Mesothelial cell of epicardium (in vitro differentiated cells): ENCODE measurements around the gene CCDC102B. TPM values are rescaled to one million over a fixed set of nuclear protein-coding genes. Genes with fewer than 3 reads are reported as not detected.

Experiments used
- DNase-seq, 2 experiments: peaks; one replicate each; pipeline ENCODE4 v3.0.0; 2021; ENCODE audit warnings: low spot score in 2 of 2; ENCODE audit not compliant: unreplicated experiment in 2 of 2
- H3K27ac Mint-ChIP-seq: 2 replicates; pipeline ENCODE4 v1.8.0; 2021; ENCODE audit warnings: mixed read lengths
- H3K27me3 Mint-ChIP-seq: 2 replicates; pipeline ENCODE4 v1.8.0; 2021; ENCODE audit warnings: low read depth, mixed read lengths
- H3K36me3 Mint-ChIP-seq: 2 replicates; pipeline ENCODE4 v1.8.0; 2021; ENCODE audit warnings: mixed read lengths
- H3K4me1 Mint-ChIP-seq: 2 replicates; pipeline ENCODE4 v1.8.0; 2021; ENCODE audit warnings: mixed read lengths
- H3K4me3 Mint-ChIP-seq: 2 replicates; pipeline ENCODE4 v1.8.0; 2021; ENCODE audit warnings: mild to moderate bottlenecking, moderate library complexity, mixed read lengths
- H3K9me3 Mint-ChIP-seq: 2 replicates; pipeline ENCODE4 v1.8.0; 2021; ENCODE audit warnings: mixed read lengths
- CTCF ChIP-seq: fragments of 200-600 bp; sonication (generic); IDR thresholded peaks from one replicate; pipeline ENCODE4 v1.5.0; 2021; ENCODE audit warnings: antibody characterized with exemption; ENCODE audit not compliant: unreplicated experiment
- total RNA-seq: library from RNA; stranded (reverse); gene quantifications from 3 replicates; pipeline ENCODE4 v1.2.1, GENCODE V29; 2021

The CCDC102B gene
- total RNA-seq, 1 donor from 2014 or later: 5.3 TPM

- no peak for DNase-seq
- Mint-ChIP-seq H3K9me3 (peaks cover 13% of the 10 kb centered on the region), H3K4me1 (no peaks in the 10 kb centered on the region), H3K27me3 (no peaks in the 10 kb centered on the region), H3K36me3 (no peaks in the 10 kb centered on the region), H3K27ac (no peak overlapping the region), H3K4me3 (no peak overlapping the region)
- no peak for TF ChIP-seq CTCF
Observed at GRCh38 chr18:69044215-69044614, 246.3 kb downstream of the CCDC102B start.

GRCh38 chr18:69064063-69064462 is 266.2 kb downstream of the CCDC102B start:
- no peak for TF ChIP-seq CTCF
- peaks cover 1% of the 10 kb centered on the region for H3K27me3 Mint-ChIP-seq
- peaks cover 13% of the 10 kb centered on the region for H3K9me3 Mint-ChIP-seq
- no peak overlapping the region for H3K27ac Mint-ChIP-seq
- no peaks in the 10 kb centered on the region for H3K4me1 Mint-ChIP-seq
- no peaks in the 10 kb centered on the region for H3K36me3 Mint-ChIP-seq
- DNase-seq: no peak
- H3K4me3 Mint-ChIP-seq: no peak overlapping the region

- DNase-seq: no peak
- peaks cover 5% of the 10 kb centered on the region for H3K9me3 Mint-ChIP-seq
- H3K27ac Mint-ChIP-seq: no peak overlapping the region
- no peak overlapping the region for H3K4me3 Mint-ChIP-seq
- H3K36me3 Mint-ChIP-seq: no peaks in the 10 kb centered on the region
- H3K27me3 Mint-ChIP-seq: no peaks in the 10 kb centered on the region
- H3K4me1 Mint-ChIP-seq: no peaks in the 10 kb centered on the region
- TF ChIP-seq CTCF: no peak
Observed at GRCh38 chr18:69067048-69067447, 269.2 kb downstream of the CCDC102B start.

GRCh38 chr18:69071680-69072079 is 273.8 kb downstream of the CCDC102B start:
- no peak overlapping the region for H3K27ac Mint-ChIP-seq
- H3K4me3 Mint-ChIP-seq: no peak overlapping the region
- H3K36me3 Mint-ChIP-seq: no peaks in the 10 kb centered on the region
- H3K9me3 Mint-ChIP-seq: peaks cover 5% of the 10 kb centered on the region
- DNase-seq: no peak
- no peak for TF ChIP-seq CTCF
- no peaks in the 10 kb centered on the region for H3K27me3 Mint-ChIP-seq
- no peaks in the 10 kb centered on the region for H3K4me1 Mint-ChIP-seq

GRCh38 chr18:69081846-69082245 is 284.0 kb downstream of the CCDC102B start:
- Mint-ChIP-seq H3K9me3 (peaks cover 4% of the 10 kb centered on the region), H3K4me1 (peaks cover 2% of the 10 kb centered on the region), H3K27ac (no peak overlapping the region), H3K4me3 (no peak overlapping the region), H3K27me3 (no peaks in the 10 kb centered on the region), H3K36me3 (no peaks in the 10 kb centered on the region)
- DNase-seq: no peak
- no peak for TF ChIP-seq CTCF

GRCh38 chr18:69082499-69082898 is 284.6 kb downstream of the CCDC102B start:
- Mint-ChIP-seq H3K9me3 (no peaks in the 10 kb centered on the region), H3K27ac (no peak overlapping the region), H3K4me1 (peaks cover 4% of the 10 kb centered on the region), H3K4me3 (no peak overlapping the region), H3K27me3 (no peaks in the 10 kb centered on the region), H3K36me3 (no peaks in the 10 kb centered on the region)
- DNase-seq: no peak
- TF ChIP-seq CTCF: no peak
